Hepatocyte (in vitro differentiated cells): ENCODE results near the gene YIPF5.

Experiments used
- CTCF ChIP-seq: fragments of 200-600 bp; sonication (generic); IDR thresholded peaks from 2 replicates; pipeline ENCODE4 v1.5.1; 2016; ENCODE audit warnings: antibody characterized with exemption, mild to moderate bottlenecking; ENCODE audit not compliant: poor library complexity
- EZH2 ChIP-seq: fragments of 200-600 bp; sonication (generic); IDR thresholded peaks from 2 replicates; pipeline ENCODE4 v1.6.1; 2016; ENCODE audit warnings: antibody characterized with exemption, mild to moderate bottlenecking, borderline replicate concordance
- EZH2phosphoT487 ChIP-seq: fragments of 200-600 bp; sonication (generic); IDR thresholded peaks from one replicate; pipeline ENCODE4 v1.6.1; 2018; ENCODE audit warnings: antibody characterized with exemption, mild to moderate bottlenecking, low read depth, moderate library complexity; ENCODE audit not compliant: unreplicated experiment, severe bottlenecking

- TF ChIP-seq CTCF (no peak), EZH2 (peak; percentile 12), EZH2phosphoT487 (no peak)
Measured at GRCh38 chr5:144205141-144205551, 34.7 kb upstream of the YIPF5 start.
